ENCODE measurements around the gene IGFBP3.

IGFBP3 gene

GRCh38 chr7:45872116-45873034 lies 48.7 kb downstream of the IGFBP3 start:
- no peak for DNase-seq (ENCODE audit: low spot score)

DNA sequence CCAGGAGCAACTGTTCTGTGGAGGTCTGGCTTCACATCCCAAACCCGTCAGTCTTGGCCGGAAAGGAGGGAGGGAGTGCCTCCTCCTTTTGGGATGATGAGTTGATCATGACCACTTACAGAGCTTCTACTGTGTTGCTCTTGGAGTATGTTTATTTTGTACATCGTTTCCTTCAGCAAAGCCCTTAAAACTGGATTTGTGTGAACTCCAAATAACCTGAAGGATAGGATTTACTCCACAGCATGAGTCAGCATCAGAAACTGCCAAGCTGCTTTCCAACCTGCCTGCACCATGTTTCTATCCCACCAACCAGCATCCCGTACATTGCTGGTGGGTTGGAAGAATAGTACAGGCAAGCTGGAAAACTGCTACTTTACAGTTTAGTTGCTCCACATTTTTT lies 51.6 kb downstream of the IGFBP3 start:
- DNase-seq (ENCODE audit: low spot score), result no peak

DNA sequence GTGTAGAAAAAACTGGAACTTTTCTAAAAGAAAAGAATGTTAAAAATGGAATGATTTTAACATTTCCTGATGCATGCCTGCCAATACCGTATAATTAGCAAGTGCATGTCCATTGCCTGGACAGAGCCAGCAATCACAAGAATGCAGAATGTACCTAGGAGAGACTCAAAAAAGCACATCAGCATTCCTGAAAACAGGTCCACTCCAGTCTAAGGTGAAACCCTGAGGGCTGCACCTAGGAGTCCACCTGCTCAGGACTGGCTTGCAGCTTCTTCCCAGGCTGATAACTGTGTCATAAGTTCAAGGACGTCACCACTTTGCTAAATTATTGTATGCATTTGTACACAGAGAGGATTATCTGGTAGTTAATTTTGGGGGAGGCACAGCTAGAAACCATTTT lies 53.6 kb downstream of the IGFBP3 start:
- DNase-seq (ENCODE audit: low spot score), result no peak

GRCh38 chr7:45865594-45866410 lies 55.3 kb downstream of the IGFBP3 start:
- no peak for DNase-seq (ENCODE audit: low spot score)

DNA sequence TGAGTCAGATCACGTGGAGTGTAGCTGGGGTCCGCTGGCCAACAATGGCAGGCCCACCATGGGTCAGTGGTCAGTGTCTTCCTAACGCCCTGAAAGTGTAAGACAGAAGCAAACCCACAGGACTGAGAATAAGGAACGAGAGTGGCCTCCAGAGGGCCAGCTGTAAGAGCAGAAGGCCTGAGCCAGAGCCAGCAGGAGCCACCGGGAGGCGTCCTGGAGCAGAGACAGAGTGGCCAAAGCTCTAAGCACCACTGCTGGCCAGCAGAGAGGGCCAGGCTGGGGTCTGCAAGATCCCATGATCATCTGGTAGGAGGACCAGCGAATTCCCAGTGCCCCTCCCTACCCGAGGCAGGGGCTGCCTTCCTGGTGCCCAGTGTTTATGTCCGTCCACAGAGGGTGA lies 57.4 kb downstream of the IGFBP3 start:
- DNase-seq (ENCODE audit: low spot score), result no peak

Measured in CD4-positive, alpha-beta T cell treated with Interleukin-15 for 4 hours (primary cell).